HFF-Myc (cell line): ENCODE results near the gene VDR.

Experiments used
- DNase-seq: peaks from one replicate; pipeline ENCODE4 v3.0.0-alpha.2; 2011; ENCODE audit warnings: low read depth; ENCODE audit errors: extremely low read depth
- H3K4me3 ChIP-seq: replicated peaks from 2 replicates; pipeline ENCODE4 v1.5.1; 2011; ENCODE audit warnings: low read depth, mild to moderate bottlenecking, control low read depth, low read length
- CTCF ChIP-seq: IDR thresholded peaks from 2 replicates; pipeline ENCODE4 v1.5.1; 2012; ENCODE audit warnings: mild to moderate bottlenecking, low read depth, low read length, control low read depth; ENCODE audit errors: missing control alignments

Gene VDR

GRCh38 chr12:47882781-47883546 is 21.8 kb downstream of the VDR start:
- DNase-seq = no peak
- no peak for TF ChIP-seq CTCF
- H3K4me3 ChIP-seq = no peak overlapping the region

- peak; percentile 84 for DNase-seq
- TF ChIP-seq CTCF = no peak
These were observed 22.9 kb downstream of the VDR start for GRCh38 chr12:47881826-47882427.

GRCh38 chr12:47881051-47881450 is 23.7 kb downstream of the VDR start:
- TF ChIP-seq CTCF = no peak
- DNase-seq = no peak
- H3K4me3 ChIP-seq = no peak overlapping the region

More at GRCh38 chr12:47881826-47882427, 22.9 kb downstream of the VDR start:
- H3K4me3 ChIP-seq = no peak overlapping the region

GRCh38 chr12:47878918-47879481 is 25.8 kb downstream of the VDR start:
- no peak for TF ChIP-seq CTCF

GRCh38 chr12:47878293-47878917 is 26.4 kb downstream of the VDR start:
- TF ChIP-seq CTCF = no peak
- H3K4me3 ChIP-seq = no peak overlapping the region
- DNase-seq = no peak

More at GRCh38 chr12:47878918-47879481, 25.8 kb downstream of the VDR start:
- no peak overlapping the region for H3K4me3 ChIP-seq
- DNase-seq = no peak

- TF ChIP-seq CTCF = no peak
- no peak overlapping the region for H3K4me3 ChIP-seq
- no peak for DNase-seq
These were observed 27.7 kb downstream of the VDR start for GRCh38 chr12:47877081-47877480.
